Right cardiac atrium (tissue), 5 donors: Measurements from ENCODE around the gene UBR1. TPM values are rescaled to one million over a fixed set of nuclear protein-coding genes. Genes with fewer than 3 reads are reported as not detected.
A peak's percentile ranks its signal among the peaks of the same experiment; 100 is the strongest.

Experiments used
- ATAC-seq, 2 donors: fragments of 200-7000 bp; cut with Tn5 transposase; one replicate each; pipeline versions ENCODE4 v1.8.0 to v1.9.1; 2020; ENCODE audit warnings: moderate library complexity in 2 of 2, mild to moderate bottlenecking in 1 of 2
- DNase-seq, 3 donors: peaks; one replicate each; pipeline ENCODE4 v3.0.0-alpha.2; 2020
- H3K27ac ChIP-seq: one replicate; pipeline ENCODE4 v1.5.1; 2013; ENCODE audit warnings: mild to moderate bottlenecking, low read length, control low read depth, moderate library complexity
- H3K27me3 ChIP-seq: one replicate; pipeline ENCODE4 v1.6.1; 2013; ENCODE audit not compliant: control insufficient read depth, insufficient read depth
- H3K4me1 ChIP-seq: one replicate; pipeline ENCODE4 v1.6.1; 2013; ENCODE audit warnings: low read length; ENCODE audit not compliant: control insufficient read depth, insufficient read depth
- H3K4me3 ChIP-seq: one replicate; pipeline ENCODE4 v1.5.1; 2013; ENCODE audit warnings: low read length, control low read depth
- H3K9me3 ChIP-seq: one replicate; pipeline ENCODE4 v1.6.1; 2013; ENCODE audit warnings: low read length; ENCODE audit not compliant: control insufficient read depth
- WGBS: extraction: QIAGEN DNeasy Blood & Tissue Kit; methylation state at CpG from one replicate; pipeline ENCODE4 v1.1.7; 2013; 5-methylcytosine and 5-hydroxymethylcytosine counted together
- intact Hi-C, 4 donors: fragments of 100-400 bp; cut with DNase I; formaldehyde crosslinking; loops; one replicate each; pipeline versions ENCODE4 v1.11.0 to v1.14.0; 2022 to 2023
- polyA plus RNA-seq: library from polyadenylated mRNA; stranded (reverse); fragments of 200-250 nt; gene quantifications from one replicate; pipeline ENCODE4 v1.2.3, GENCODE V29; 2013
- total RNA-seq, 4 donors: library from RNA; stranded (reverse); fragmentation: NEBNext Ultra II Directional; extraction: Animal tissue kit (Norgen Biotek cat#: 25700); gene quantifications; one replicate each; pipeline ENCODE4 v1.2.1, GENCODE V29; 2021
- donor health status: healthy with polysubstance abuse.
- donor health status: DM: no; HTN: yes; CAD: no.
- donor health status: DM: no; HTN: no; CAD: no.
- donor health status: DM: no; HTN: yes; CAD: no; lungs with severe emphysema.
- donor health status: DM: yes; HTN: yes; CAD: no.

UBR1 gene
- total and polyA plus RNA-seq, 5 donors, result 6.1 to 25.5 (median 20.9) TPM

DNA sequence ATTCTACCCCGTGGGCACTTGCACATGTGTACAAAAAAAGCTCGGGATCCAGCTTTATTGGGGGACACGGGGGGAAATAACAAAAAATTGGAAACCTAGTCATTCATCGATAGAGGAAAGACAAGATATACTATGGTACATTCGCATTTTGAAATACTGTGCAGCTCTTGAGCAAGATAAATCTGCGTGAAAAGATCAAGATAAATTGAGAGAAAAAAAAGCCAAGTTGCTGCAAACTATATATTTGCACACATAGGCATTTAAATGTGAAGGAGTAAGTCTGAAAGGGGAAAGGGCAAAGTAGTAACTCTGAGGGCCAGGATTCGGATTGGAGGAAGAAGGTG, 620 bp upstream of the UBR1 start:
- ATAC-seq (no peak), DNase-seq (no peak)
- Histone ChIP-seq H3K27ac (peak overlapping the region; percentile 97), H3K4me1 (peaks cover 2% of the 10 kb centered on the region), H3K27me3 (no peaks in the 10 kb centered on the region), H3K4me3 (peak overlapping the region; percentile 96), H3K9me3 (no peaks in the 10 kb centered on the region)
- WGBS, result 19% methylated on average over 7 of the region's 7 CpGs
- intact Hi-C loops, result loop anchor here in 1 of 4 donors (2.0 kb wide), 1 partner anchor 26 kb away; the partner anchor contains the start of gene TMEM62

DNA sequence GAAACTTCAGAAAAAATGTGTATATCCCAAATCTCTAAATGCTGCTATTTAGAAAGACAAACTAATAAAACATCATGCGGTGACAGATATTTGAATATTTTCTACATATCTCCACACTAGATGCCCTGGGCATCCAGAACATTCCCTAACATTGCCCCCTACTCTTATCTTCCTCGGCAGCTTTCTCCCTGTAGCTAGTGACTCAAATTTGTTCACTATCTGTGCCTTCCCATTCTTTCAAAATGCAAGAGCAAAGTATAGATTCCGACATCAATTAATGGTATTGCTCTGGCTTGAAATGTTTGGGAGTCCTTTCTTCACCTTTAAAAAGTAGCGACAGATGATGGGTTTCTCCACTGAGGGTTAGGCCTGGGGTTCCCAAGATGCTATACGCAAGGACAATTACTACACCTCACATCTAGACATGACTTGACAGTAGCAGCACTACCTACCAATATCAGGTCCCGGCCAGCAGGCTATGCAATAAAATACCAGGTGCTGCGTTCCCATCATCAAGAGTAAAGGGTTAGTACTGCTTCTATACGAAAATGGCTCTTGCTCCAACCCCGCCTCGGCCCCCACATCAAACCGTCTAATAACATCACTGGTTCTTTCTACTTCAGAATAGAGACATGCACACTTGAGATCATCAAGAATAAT, 631 bp downstream of the UBR1 start:
- Histone ChIP-seq H3K4me1 (peaks cover 2% of the 10 kb centered on the region), H3K9me3 (no peaks in the 10 kb centered on the region), H3K4me3 (peak overlapping the region; percentile 96), H3K27ac (peak overlapping the region; percentile 1), H3K27me3 (no peaks in the 10 kb centered on the region)
- intact Hi-C loops, result no loop called here
- peak; percentile 29 to 44 for ATAC-seq
- 10% methylated on average over 11 of the region's 11 CpGs for WGBS
- DNase-seq, result no peak

DNA sequence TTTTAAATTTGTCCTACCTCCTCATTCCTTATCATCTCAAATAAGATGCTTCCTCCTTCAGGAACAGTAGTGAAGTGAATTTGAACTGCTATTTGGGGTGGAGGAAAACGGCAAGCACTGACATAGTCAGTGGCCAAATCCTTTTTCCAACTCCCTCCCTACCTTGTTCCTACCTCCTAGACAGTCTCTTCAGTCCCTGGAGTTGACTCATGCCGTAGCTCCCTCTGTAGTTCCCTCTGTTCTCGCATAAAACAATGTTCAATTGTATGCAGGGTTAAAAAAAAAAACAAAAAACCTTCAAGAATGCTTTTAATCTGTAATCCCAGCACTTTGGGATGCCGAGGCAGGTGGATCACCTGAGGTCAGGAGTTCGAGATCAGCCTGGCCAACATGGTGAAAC, 1.4 kb downstream of the UBR1 start:
- no peak for ATAC-seq
- Histone ChIP-seq H3K4me1 (peaks cover 2% of the 10 kb centered on the region), H3K4me3 (peak overlapping the region; percentile 96), H3K27me3 (no peaks in the 10 kb centered on the region), H3K27ac (no peak overlapping the region), H3K9me3 (no peaks in the 10 kb centered on the region)
- intact Hi-C loops, result no loop called here
- no peak for DNase-seq
- 52% methylated on average over 5 of the region's 5 CpGs for WGBS

DNA sequence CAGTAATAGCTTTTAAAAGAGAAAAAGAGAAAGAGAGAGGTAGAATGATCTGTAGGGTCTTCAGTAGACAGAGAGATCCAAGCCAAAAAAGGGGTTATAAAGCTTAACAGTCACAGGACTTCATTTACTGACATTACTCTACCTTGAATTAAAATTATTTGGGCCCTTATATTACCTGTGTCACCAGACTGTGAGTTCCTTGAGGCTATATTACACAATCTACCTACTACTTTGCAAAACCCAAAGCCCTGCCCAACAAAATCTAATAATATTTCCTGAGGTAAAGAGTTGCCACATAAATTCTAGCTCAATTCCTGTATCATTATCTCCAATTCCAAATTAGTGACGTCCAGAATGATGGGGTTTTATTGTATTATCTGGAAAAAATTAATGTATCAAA, 1.9 kb downstream of the UBR1 start:
- Histone ChIP-seq H3K4me3 (no peak overlapping the region), H3K27ac (no peak overlapping the region), H3K9me3 (no peaks in the 10 kb centered on the region), H3K4me1 (peaks cover 2% of the 10 kb centered on the region), H3K27me3 (no peaks in the 10 kb centered on the region)
- WGBS, result 45% methylated on average over 1 of the region's 1 CpG
- no peak for ATAC-seq
- intact Hi-C loops, result no loop called here
- DNase-seq, result no peak

DNA sequence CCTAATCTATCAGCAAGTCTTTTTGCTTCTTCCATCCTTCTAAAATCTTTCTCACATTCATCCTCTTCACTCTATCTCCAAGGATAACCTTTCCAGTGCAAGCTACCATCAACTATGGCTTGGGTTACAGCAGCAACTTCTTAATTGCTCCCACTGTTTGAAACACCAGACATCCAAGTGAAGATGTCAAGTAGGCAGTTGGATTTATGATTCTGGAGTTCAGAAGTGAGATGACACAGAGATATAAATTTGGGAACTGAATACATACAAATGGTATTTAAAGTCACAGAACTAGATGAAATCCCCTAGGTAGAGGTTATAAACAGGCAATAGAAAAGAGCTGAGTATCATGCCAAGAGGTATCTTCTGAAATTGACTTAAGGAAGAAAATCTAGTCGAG, 3.7 kb downstream of the UBR1 start:
- ATAC-seq, result no peak
- H3K4me3 ChIP-seq, result no peak overlapping the region
- no peaks in the 10 kb centered on the region for H3K27me3 ChIP-seq
- DNase-seq, result no peak
- H3K4me1 ChIP-seq, result peaks cover 2% of the 10 kb centered on the region
- H3K9me3 ChIP-seq, result no peaks in the 10 kb centered on the region
- intact Hi-C loops, result no loop called here
- 89% methylated on average over 1 of the region's 1 CpG for WGBS
- no peak overlapping the region for H3K27ac ChIP-seq

DNA sequence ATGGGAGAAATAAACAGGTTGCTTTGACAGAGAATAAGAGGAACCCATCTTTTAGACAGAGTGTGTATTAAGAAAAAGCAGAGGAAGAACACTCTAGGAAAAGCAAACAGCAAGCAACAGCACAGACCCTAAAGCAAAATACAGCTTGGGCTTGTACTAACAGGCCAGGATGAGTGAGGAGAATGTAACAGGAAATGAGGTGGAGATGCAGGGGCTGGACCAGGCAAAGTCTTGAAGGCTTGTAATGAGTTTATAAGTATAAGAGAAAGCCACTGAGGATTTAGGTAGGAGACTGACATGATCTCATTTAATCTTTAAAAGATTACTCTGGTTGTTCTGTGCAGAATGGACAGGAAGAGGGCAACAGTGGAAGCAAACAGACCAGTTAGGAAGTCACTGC, 4.9 kb downstream of the UBR1 start:
- DNase-seq (no peak), ATAC-seq (no peak)
- Histone ChIP-seq H3K9me3 (no peaks in the 10 kb centered on the region), H3K27ac (no peak overlapping the region), H3K27me3 (no peaks in the 10 kb centered on the region), H3K4me1 (peaks cover 2% of the 10 kb centered on the region), H3K4me3 (no peak overlapping the region)
- intact Hi-C loops, result no loop called here

DNA sequence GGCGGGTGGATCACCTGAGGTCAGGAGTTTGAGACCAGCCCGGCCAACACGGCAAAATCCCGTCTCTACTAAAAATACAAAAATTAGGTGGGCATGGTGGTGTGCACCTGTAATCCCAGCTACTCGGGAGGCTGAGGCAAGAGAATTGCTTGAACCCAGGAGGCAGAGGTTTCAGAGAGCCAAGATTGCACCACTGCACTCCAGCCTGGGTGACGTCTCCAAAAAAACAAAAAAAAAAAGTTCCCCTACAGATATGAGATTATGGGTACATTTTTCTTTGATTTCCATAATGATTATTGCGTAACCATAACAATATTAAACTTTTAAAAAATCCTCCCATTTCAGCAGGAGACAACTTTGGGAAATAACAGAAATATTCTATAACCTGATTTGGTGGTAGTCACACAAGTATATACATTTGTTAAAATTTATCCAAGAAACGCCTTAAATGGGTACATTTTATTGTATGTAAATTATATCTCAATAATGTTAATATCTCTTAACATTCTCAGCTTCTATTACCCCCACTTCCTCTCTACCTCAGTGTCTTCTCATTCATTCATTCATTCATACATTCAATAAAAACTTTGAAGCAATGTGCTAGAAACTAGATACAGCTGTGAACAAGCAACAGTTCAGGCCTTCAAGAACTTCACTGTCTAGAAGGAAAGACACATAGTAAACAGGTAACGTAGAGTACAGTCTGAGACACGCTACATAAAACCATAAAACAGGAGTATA, 6.6 kb downstream of the UBR1 start:
- DNase-seq, result no peak
- ATAC-seq, result no peak
- H3K4me1 ChIP-seq, result no peaks in the 10 kb centered on the region
- no peaks in the 10 kb centered on the region for H3K9me3 ChIP-seq
- WGBS, result 97% methylated on average over 10 of the region's 10 CpGs
- intact Hi-C loops, result no loop called here
- no peak overlapping the region for H3K4me3 ChIP-seq
- no peaks in the 10 kb centered on the region for H3K27me3 ChIP-seq
- no peak overlapping the region for H3K27ac ChIP-seq

DNA sequence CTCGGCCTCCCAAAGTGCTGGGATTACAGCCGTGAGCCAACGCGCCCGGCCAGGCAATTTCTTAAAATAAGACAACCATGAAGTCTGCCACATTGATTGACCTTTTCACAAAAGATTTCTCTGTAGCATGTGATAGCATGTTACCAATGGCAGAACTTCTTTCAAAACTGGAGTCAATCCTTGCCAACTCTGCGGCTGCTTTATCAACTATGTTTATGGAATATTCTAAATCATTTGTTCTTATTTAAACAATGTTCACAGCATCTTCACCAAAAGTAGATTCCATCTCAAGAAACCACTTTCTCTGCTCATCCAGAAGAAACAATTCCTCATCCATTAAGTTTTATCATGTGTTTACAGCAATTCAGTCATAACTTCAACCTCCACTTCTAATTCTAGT, 9.4 kb downstream of the UBR1 start:
- WGBS, result 94% methylated on average over 6 of the region's 6 CpGs
- intact Hi-C loops, result no loop called here
- H3K4me1 ChIP-seq, result no peaks in the 10 kb centered on the region
- DNase-seq (no peak), ATAC-seq (no peak)
- H3K9me3 ChIP-seq, result no peaks in the 10 kb centered on the region
- no peak overlapping the region for H3K27ac ChIP-seq
- H3K27me3 ChIP-seq, result no peaks in the 10 kb centered on the region
- no peak overlapping the region for H3K4me3 ChIP-seq

DNA sequence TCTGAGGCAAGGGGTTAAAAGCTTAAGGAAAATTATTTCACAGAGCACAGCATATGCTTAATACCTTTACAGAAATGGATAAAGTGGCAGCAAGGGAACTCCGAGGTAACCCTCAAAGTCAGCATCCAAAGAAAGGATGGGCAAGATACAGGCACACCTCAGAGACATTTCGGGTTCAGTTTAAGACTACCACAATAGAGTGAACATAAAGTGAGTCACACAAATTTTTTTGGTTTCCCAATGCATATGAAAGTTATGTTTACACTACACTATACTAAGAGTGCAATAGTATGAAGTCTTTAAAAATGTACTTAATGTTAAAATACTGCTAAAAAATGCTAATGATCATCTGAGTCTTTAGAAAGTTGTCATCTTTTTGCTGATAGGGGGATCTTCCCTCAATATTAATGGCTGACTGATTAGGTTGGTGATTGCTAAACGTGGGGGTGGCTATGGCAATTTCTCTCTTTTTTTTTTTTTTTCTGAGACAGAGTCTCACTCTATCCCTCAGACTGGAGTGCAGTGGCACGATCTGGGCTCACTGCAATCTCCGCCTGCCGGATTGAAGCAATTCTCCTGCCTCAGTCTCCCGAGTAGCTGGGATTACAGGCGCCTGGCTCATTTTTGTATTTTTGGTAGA, 10.0 kb downstream of the UBR1 start:
- Histone ChIP-seq H3K27me3 (no peaks in the 10 kb centered on the region), H3K9me3 (no peaks in the 10 kb centered on the region), H3K4me3 (no peak overlapping the region), H3K27ac (no peak overlapping the region), H3K4me1 (no peaks in the 10 kb centered on the region)
- 90% methylated on average over 8 of the region's 8 CpGs for WGBS
- no peak for DNase-seq
- intact Hi-C loops, result no loop called here
- no peak for ATAC-seq

DNA sequence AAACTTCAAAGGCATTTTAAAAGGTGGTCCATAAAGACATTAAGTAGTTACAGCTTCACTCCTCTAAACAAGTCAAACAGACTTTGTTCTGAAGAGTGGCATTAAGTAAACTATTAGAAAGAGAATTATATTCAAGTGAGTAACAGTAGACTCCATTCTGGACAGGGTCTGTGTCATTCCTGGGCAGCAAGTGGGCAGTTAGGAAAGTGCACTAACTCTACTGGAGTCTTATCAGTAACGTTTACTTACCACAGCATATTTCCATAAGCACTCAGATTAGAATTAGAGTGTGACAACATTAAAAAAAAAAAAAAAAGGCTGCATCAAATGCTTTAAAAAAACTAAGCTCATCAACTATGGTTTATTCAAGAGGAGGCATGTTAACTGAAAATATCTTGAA, 10.6 kb downstream of the UBR1 start:
- no peaks in the 10 kb centered on the region for H3K9me3 ChIP-seq
- 20% methylated on average over 1 of the region's 1 CpG for WGBS
- intact Hi-C loops, result no loop called here
- ATAC-seq (peak in 1 of 2 donors; percentile 47), DNase-seq (no peak)
- H3K27ac ChIP-seq, result no peak overlapping the region
- no peak overlapping the region for H3K4me3 ChIP-seq
- H3K4me1 ChIP-seq, result no peaks in the 10 kb centered on the region
- H3K27me3 ChIP-seq, result no peaks in the 10 kb centered on the region

DNA sequence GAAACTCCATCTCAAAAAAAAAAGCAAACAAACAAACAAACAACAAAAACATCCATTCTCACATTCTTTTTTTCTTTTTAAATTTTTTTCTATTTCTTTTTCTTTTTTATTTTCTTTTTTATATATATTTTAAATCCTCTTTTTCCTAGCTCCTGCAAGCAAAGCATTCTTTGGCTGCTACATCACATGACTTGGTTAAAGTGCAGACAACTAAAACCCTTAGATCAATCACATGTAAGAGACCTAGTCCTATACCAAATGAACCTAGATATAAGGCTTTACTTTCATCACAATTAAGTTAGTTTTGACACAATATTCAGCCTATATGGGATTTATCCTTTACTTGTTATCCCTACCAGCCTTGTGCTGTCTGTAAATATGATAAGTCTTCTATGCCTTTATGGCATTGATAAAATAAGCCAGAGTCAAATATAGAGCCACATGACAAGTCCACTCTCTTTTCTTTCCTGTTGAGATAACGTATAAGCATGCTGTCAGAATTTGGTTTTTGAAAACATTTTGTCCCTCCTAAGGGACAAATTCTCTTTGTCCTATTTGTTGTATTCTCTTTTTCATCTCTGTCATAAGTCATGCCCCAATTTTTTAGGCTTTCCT, 11.3 kb downstream of the UBR1 start:
- Histone ChIP-seq H3K27me3 (no peaks in the 10 kb centered on the region), H3K9me3 (no peaks in the 10 kb centered on the region), H3K4me1 (no peaks in the 10 kb centered on the region), H3K4me3 (no peak overlapping the region), H3K27ac (no peak overlapping the region)
- intact Hi-C loops, result no loop called here
- ATAC-seq, result no peak
- no peak for DNase-seq
- whole genome bisulfite sequencing, result 48% methylated on average over 1 of the region's 1 CpG
